ENCODE results near the gene SALL3.

SALL3 gene

GRCh38 chr18:78965917-78966792, 13.5 kb upstream of the SALL3 start:
- no peak for DNase-seq (ENCODE audit: low read depth)

DNA sequence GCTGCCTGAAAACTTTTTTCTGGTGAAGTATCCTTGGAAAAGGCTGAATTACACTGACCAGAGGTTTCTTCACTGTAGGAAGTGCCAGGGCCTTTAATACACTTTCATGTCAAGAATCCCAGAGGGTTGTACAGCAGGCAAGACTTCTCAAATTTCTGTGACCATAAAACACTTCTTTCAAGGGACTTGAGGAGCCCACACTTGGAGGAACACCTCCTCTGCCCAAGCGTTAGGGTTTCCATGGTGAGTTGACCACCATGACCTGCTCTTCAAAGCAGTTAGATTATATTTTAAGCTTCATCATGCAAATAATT, 12.9 kb upstream of the SALL3 start:
- DNase-seq (ENCODE audit: low read depth), result no peak

DNA sequence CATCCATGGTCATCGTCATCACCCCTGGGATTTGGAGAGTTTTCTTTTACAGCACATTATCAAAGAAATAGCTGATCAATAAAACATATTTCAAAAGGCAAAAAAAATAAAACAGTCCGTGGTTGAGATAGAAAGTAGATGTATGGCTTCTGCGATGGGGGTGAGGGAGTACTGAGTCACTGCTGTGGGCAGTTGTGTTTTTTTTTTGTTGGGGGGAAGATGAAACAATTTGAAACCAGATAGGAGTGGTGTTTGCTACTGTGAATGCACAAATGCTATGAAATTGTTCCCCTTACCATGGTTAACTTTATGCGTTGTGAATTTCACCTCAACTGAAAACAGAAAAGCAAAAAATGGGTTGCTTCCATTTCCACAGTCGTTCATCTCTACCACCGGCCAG, 11.9 kb upstream of the SALL3 start:
- no peak for DNase-seq (ENCODE audit: low read depth)

DNA sequence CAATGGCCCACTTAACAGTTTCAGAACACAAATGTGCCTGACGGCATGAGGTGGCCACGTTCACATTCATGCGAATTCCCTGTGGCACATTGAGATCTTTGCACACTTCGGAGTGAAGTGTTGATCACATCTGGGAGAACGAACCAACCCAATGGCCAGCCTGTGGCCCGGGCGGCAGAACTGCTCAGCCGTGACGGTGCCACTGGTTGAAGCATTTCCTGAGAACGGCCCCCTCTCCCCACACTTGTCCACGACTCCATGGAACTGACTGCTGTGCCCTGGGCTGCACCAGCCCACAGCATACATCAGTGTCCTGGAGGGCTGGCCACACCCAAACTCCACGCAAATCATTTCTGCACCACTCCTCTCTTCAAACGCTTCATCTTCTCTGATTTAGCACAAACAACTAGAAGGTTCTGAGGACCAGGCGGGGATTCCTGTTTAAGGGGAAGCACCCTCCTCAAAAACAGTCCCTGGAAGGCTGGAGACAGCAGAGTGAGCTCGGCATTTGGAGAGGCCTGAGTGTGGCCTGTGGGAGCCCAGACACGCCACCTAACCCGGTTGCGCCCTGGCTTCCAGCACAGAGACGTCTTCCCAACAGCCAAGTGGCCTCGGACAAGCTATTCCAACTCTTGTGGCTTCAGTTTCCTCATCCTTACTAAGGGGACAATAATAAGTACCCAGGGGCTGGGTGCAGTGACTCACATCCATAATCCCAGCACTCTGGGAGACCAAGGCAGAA, 9.9 kb upstream of the SALL3 start:
- no peak for DNase-seq (ENCODE audit: low read depth)

DNA sequence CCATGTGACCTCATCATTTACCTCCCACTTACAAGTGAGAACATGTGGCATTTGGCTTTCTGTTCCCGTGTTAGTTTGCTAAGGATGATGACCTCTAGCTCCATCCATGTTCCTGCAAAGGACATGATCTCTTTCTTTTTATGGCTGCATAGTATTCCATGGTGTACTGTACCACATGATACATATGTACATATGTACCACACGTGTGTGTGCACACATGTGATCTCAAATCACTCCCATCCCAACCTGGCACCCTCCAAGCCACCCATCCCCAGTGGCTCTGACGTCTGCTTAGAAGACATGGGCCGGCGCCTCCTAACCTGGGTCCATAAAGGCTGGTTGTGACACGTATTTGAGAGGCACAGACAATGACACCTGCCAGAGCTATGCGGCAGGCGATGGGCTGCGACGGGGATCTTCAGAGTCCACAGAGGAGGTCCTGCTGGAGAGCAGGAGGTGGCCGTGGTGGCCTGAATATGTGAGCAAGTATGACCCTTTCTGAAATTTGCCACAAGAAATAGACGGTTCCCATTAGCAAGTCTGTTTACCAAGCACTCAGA, 8.8 kb upstream of the SALL3 start:
- DNase-seq (ENCODE audit: low read depth), result no peak

DNA sequence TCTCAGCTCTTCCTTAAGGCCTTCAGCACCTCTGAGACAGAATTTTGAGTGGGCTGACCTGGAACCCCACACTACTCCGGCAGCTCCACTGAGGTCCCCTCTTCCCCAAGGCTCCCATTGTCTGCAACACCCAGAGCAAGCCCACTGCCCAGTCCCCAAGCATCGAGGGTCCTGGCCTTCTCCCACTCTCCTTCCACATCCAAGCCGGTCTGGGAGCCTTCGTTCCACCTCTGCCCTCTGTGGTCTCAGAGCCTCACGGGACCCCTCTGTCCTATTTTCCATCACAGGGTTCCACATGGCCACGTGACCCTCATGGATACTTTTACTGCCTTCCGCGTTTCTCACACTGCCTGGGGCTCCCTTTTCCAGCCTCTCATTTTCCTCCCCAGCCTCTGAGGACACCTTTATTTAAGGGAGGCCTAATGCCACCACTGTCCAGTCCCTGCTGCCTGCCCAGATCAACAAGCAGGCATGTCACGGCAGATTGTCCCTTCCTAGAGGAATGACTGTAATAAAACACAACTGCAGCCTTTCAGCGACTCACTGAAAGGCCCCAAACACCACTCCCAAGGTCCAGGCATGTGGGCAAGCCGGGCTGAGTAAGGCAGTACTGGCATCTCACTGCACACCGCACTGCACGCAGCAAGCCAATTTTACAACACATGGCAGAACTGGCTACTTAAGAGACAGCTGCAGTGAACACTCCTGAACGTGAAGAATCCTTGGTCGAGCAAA, 7.9 kb upstream of the SALL3 start:
- no peak for DNase-seq (ENCODE audit: low read depth)

DNA sequence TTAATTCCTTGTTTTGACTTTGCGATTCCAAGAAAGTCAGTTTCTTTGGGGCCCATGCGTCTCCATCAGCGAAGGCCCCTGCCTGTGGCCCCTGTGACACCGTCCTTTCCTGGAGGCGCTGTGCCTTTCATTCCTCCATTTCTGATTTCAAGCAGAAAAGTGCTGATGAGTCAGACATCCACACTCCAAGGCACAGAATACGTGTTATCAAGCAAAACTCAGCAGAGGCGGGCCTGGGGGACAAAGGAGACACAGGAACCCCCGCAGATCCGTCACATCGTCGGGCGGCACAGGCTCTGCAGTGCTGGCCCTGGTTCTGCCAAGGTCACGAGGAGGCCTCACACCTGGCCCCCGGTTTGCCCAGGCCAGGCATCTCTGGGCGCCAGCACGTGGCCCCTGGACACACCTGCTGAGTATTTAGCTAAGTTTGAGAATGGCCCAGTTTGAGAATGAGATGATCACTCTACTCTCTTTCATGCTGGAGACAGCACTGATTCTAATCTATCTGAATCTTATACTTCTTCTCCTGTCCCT, 7.2 kb upstream of the SALL3 start:
- no peak for DNase-seq (ENCODE audit: low read depth)

DNA sequence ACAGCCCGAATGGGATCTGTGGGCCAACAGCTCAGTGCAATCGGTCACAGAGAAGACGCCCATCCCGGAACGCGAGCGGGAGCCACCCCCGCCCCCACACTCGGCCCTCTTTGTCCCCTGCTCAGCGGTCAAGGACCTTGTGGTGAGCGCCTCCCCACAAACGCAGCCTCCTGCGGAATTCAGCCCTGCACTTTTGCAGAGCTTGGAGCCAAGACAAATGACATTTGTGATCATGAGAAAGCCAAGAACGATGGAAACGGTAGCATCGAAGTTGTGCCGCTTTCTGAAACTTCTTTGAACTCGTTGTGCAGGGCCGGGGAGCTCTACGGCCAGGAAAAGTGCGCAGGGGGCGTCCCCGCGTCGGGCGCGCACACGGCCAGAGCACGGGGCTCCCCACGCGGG, 6.7 kb upstream of the SALL3 start:
- no peak for DNase-seq (ENCODE audit: low read depth)

- no peak for DNase-seq (ENCODE audit: low read depth)
These were observed 6.1 kb upstream of the SALL3 start for GRCh38 chr18:78973357-78974083.

- DNase-seq (ENCODE audit: low read depth), result no peak
These were observed 5.4 kb upstream of the SALL3 start for GRCh38 chr18:78974115-78974761.

GRCh38 chr18:78975292-78975691, 4.3 kb upstream of the SALL3 start:
- DNase-seq (ENCODE audit: low read depth), result no peak

- DNase-seq (ENCODE audit: low read depth), result no peak
These were observed 3.8 kb upstream of the SALL3 start for GRCh38 chr18:78975699-78976335.

DNA sequence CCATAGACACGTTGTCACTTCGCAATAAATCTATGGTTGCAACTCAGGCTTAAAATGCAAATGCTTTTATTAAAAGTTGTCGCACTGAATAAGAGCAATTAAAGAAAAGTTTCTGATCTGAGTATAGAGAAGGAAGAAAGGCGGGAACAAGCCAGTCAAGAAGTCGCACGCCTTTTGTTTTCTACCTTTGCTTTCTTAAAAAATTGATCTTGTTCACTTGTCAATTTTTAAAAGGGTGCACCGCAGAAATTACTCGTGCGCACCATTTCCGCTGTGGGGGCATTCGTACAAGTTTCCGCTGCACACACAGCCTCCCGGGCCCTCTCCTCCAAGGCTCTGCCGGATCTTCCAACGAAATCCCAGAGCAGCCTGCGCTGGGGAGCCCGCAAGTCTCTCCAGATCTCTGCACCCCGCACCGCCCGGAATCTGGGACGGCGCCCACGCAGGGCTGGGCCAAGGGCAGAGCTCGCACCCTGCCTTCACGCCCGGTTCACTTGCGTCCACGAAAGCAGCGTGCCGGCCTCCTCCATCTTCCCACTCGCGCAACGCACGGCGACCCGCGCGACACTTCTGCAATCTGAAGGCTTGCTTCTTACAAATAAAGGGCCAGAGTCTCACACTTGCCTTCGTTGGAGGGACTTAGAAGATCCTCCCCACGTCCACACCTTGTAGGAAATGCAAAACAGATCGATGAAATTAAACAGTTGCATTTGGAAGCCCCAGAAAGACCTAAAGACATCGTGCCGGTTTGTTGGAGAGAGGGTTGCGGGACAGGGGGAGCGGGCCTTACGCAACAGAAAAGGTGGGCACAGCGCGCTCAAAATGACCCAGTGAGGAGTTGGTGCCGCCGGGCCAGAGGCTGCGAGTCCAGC, 2.6 kb upstream of the SALL3 start:
- DNase-seq (ENCODE audit: low read depth), result no peak

DNA sequence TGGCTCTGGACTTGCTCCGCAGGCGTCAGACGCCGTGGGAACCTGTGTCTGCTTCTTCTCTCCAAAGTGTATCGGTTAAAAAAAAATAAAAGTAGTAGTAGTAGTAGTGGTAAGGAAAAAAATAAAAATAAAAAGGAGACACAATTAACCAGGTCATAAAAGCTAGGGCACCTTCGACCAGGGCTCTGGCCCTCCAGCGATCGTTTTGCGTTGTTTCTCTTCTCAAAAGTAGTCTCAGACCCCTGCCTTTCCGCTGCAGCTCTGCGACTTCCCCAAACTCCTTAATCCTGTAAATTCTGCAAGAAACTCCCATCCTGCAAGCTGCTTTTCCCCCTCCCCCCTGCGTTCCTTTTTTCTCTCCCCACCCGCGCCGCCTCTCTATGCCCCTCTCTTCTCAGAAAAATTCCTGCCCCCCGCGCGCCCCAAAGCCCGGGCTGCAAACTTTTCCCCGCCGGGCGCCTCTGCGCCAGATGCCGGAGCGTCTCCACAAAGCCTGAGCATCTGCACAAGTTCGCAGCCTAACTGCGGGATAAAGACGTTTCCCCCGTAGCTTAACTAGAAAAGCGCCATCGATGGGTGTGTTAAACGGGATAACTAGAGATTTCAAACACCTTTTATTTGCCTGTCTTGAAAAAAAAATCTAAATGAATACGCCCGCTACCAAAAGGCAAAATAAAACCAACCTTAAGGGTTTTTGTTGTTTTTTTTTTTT, 1.8 kb upstream of the SALL3 start:
- DNase-seq (ENCODE audit: low read depth), result no peak

- DNase-seq (ENCODE audit: low read depth), result no peak
These were observed 1.1 kb upstream of the SALL3 start for GRCh38 chr18:78978349-78979055.

- no peak for DNase-seq (ENCODE audit: low read depth)
These were observed 425 bp upstream of the SALL3 start for GRCh38 chr18:78979056-78979729.

GRCh38 chr18:78980279-78980771, 707 bp downstream of the SALL3 start:
- no peak for DNase-seq (ENCODE audit: low read depth)
